ENCODE measurements around the gene MEX3A.

MEX3A gene

DNA sequence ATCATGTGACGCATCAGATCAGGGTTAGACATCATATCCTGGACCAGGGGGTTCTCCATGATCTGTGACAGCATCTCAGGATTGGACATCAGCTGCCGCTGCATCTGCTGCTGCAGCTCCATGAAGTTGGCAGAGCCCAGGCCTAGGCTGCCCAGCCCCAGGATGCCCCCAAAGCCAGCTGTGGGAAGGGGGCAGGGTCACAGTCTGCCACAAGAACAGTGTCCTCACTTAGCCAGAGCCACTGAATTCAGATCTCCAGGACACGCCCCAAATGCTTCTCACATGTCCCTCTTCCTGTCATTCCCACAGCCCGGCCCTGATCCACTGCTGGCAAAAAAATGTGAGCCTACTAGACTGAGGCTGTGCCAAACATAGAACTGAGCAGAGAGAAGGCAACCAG lies 31.9 kb downstream of the MEX3A start:
- TF ChIP-seq TEAD4 (IDR thresholded peaks at IDR 0.05) (no peak), YY1 (IDR thresholded peaks at IDR 0.05; ENCODE audit: low read depth) (no peak), RAD21 (IDR thresholded peaks at IDR 0.05; ENCODE audit: low read depth) (no peak), MAX (IDR thresholded peaks at IDR 0.05) (no peak), TCF12 (IDR thresholded peaks at IDR 0.05; ENCODE audit: low read depth) (no peak), FOXM1 (IDR thresholded peaks at IDR 0.05; ENCODE audit: borderline replicate concordance, low read depth) (no peak), NFIC (IDR thresholded peaks at IDR 0.05) (no peak)
- TF ChIP-seq, protein P1, sequence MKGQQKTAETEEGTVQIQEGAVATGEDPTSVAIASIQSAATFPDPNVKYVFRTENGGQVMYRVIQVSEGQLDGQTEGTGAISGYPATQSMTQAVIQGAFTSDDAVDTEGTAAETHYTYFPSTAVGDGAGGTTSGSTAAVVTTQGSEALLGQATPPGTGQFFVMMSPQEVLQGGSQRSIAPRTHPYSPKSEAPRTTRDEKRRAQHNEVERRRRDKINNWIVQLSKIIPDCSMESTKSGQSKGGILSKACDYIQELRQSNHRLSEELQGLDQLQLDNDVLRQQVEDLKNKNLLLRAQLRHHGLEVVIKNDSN (IDR thresholded peaks at IDR 0.05), result 0 out of 2 replicates have a peak, but pooled peaks have one; percentile 10

- TF ChIP-seq NFIC (IDR thresholded peaks at IDR 0.05), result peak; percentile 71
- TF ChIP-seq TCF12 (IDR thresholded peaks at IDR 0.05; ENCODE audit: low read depth), result no peak
Measured at GRCh38 chr1:156048663-156049258, 33.5 kb downstream of the MEX3A start.

DNA sequence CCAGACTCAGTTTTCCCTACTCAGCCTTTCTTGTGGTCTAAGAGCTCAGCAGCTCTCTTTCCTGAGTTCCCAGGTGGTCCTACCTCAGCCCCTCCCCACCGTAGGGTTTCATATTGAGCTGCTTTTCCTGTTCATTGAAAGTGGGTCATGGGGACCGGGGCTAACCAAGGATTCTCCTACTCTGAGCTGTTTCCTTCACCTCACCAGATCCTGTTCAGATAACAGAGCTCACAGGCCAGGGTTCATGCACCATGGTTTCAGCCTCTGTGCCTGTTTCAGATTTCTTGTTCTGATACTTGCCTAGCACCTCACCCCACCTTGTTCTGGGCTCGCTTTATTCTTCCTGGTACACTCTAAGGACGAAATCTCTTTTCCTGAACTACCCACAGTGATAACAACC lies 37.2 kb downstream of the MEX3A start:
- TF ChIP-seq EGR1 (IDR thresholded peaks at IDR 0.05) (no peak), TCF12 (IDR thresholded peaks at IDR 0.05; ENCODE audit: low read depth) (no peak), EP300 (IDR thresholded peaks at IDR 0.05; ENCODE audit: borderline replicate concordance) (no peak), TAF1 (IDR thresholded peaks at IDR 0.05; ENCODE audit: low read depth) (no peak), FOXM1 (IDR thresholded peaks at IDR 0.05; ENCODE audit: borderline replicate concordance, low read depth) (no peak), REST (IDR thresholded peaks at IDR 0.05; ENCODE audit: low read depth) (no peak), NFIC (IDR thresholded peaks at IDR 0.05) (no peak), CEBPB (IDR thresholded peaks at IDR 0.05) (no peak), CREB1 (IDR thresholded peaks at IDR 0.05; ENCODE audit: low read depth) (no peak), RAD21 (IDR thresholded peaks at IDR 0.05; ENCODE audit: low read depth) (no peak), MAX (IDR thresholded peaks at IDR 0.05) (no peak), ZBTB7A (IDR thresholded peaks at IDR 0.05; ENCODE audit: low read depth) (no peak), YY1 (IDR thresholded peaks at IDR 0.05; ENCODE audit: low read depth) (no peak), TEAD4 (IDR thresholded peaks at IDR 0.05) (no peak)
- TF ChIP-seq, protein P1 (IDR thresholded peaks at IDR 0.05), result no peak

DNA sequence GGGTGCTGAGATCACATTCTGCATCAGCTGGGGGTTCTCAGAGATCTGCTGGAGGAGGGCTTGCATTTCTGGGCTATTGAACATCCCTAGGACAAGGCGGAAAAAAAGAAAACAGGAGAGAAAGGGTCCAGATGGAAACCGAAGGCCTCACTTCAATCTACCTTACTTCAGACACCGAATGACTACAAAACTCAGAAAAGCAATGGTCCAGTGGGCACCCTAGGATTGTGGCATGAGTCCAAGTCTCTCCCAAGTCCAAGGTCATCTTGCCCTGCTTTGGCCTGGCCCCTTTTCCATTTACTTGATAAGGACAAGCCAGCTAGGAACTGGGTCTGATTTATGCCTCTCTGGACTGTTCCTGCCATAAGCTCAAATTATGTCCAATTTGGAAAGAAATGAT lies 39.4 kb downstream of the MEX3A start:
- TF ChIP-seq NFIC (IDR thresholded peaks at IDR 0.05), result peak; percentile 62
- TF ChIP-seq TEAD4 (IDR thresholded peaks at IDR 0.05), result no peak

- TF ChIP-seq EGR1 (IDR thresholded peaks at IDR 0.05), result no peak
- TF ChIP-seq RAD21 (IDR thresholded peaks at IDR 0.05; ENCODE audit: low read depth), result no peak
- no peak for TF ChIP-seq ZBTB7A (IDR thresholded peaks at IDR 0.05; ENCODE audit: low read depth)
- TF ChIP-seq EP300 (IDR thresholded peaks at IDR 0.05; ENCODE audit: borderline replicate concordance), result no peak
- TF ChIP-seq, protein P1 (IDR thresholded peaks at IDR 0.05), result no peak
- no peak for TF ChIP-seq YY1 (IDR thresholded peaks at IDR 0.05; ENCODE audit: low read depth)
- no peak for TF ChIP-seq FOXM1 (IDR thresholded peaks at IDR 0.05; ENCODE audit: borderline replicate concordance, low read depth)
- no peak for TF ChIP-seq CEBPB (IDR thresholded peaks at IDR 0.05)
- TF ChIP-seq CREB1 (IDR thresholded peaks at IDR 0.05; ENCODE audit: low read depth), result no peak
- TF ChIP-seq NFIC (IDR thresholded peaks at IDR 0.05), result no peak
- no peak for TF ChIP-seq TCF12 (IDR thresholded peaks at IDR 0.05; ENCODE audit: low read depth)
Measured at GRCh38 chr1:156033011-156033410, 49.3 kb downstream of the MEX3A start.

DNA sequence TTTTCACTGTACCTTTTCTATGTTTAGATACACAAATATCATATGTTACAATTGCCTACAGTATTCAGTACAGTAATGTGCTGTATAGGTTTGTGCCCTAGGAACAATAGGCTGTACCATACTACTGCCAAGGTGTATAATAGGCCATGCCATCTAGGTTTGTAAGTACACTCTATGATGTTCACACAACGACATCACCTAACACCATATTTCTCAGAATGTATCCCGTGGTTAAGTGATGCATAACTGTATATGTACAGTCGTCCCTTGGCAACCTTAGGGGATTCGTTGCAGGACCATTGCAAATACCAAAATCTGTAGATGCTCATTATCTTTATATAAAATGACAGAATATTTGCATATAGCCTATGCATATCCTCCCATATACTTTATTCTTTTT lies 55.7 kb downstream of the MEX3A start:
- TF ChIP-seq CEBPB (IDR thresholded peaks at IDR 0.05) (no peak), RAD21 (IDR thresholded peaks at IDR 0.05; ENCODE audit: low read depth) (no peak), EP300 (IDR thresholded peaks at IDR 0.05; ENCODE audit: borderline replicate concordance) (no peak), ZBTB7A (IDR thresholded peaks at IDR 0.05; ENCODE audit: low read depth) (no peak), YY1 (IDR thresholded peaks at IDR 0.05; ENCODE audit: low read depth) (no peak), CREB1 (IDR thresholded peaks at IDR 0.05; ENCODE audit: low read depth) (no peak), REST (IDR thresholded peaks at IDR 0.05; ENCODE audit: low read depth) (no peak), NFIC (IDR thresholded peaks at IDR 0.05) (no peak), FOXM1 (IDR thresholded peaks at IDR 0.05; ENCODE audit: borderline replicate concordance, low read depth) (no peak), TAF1 (IDR thresholded peaks at IDR 0.05; ENCODE audit: low read depth) (no peak), TCF12 (IDR thresholded peaks at IDR 0.05; ENCODE audit: low read depth) (no peak), TEAD4 (IDR thresholded peaks at IDR 0.05) (no peak), EGR1 (IDR thresholded peaks at IDR 0.05) (no peak)

Data from Ishikawa (cell line).